Omental fat pad (tissue), 4 donors: Measurements from ENCODE around the gene ZBTB17. TPM values are rescaled to one million over a fixed set of nuclear protein-coding genes. Genes with fewer than 3 reads are reported as not detected.

Source experiments
- ATAC-seq: fragments of 150-250 bp; one replicate; pipeline ENCODE4 v1.9.1; 2016; ENCODE audit warnings: mild to moderate bottlenecking, moderate library complexity; ENCODE audit not compliant: low FRiP score
- DNase-seq: peaks from one replicate; pipeline ENCODE4 v3.0.0-alpha.2; 2019; ENCODE audit warnings: low spot score
- total RNA-seq, 4 donors: library from RNA; depleted of rRNA; stranded (reverse); fragments of >200 nt; gene quantifications; one replicate each; pipeline ENCODE4 v1.1.0, GENCODE V29; 2016
- TF ChIP-seq, protein P1 (sequence below), 3 donors: fragments of 450-650 bp; IDR thresholded peaks; one replicate each; pipeline ENCODE4 v1.5.1; 2016 to 2017; ENCODE audit warnings: antibody characterized with exemption in 3 of 3, mild to moderate bottlenecking in 3 of 3, moderate library complexity in 2 of 3

The ZBTB17 gene
- total RNA-seq, 4 donors from 2014 or later = 20.7 to 53.6 (median 27.8) TPM

DNA sequence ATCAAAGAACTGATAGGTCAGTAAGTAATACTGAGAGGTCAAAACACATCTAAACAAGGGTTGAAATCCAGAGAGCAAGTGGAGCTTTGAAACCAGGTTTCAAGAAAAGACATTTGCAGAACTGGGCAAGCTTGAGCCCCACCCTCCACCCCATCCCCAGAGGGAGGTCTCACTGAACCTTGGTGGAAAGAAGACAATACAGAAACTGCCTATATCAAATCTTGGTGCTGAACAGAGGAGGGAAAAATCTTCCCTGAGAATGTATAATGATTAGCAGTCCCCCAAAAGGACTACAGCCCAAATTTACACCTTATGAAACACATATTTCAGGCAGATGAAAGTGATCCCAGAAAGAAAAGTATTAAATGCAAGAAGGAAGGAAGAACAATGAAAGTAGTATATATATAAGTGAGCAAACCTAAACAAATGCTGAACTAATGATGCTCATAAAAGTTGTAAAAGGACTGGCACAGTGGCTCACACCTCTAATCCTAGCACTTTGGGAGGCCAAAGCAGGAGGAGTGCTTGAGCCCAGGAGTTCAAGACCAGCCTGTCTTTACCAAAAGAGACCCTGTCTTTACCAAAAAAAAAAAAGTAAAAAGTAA, 12.4 kb downstream of the ZBTB17 start:
- DNase-seq (no peak), ATAC-seq (no peak)
- TF ChIP-seq, protein P1, sequence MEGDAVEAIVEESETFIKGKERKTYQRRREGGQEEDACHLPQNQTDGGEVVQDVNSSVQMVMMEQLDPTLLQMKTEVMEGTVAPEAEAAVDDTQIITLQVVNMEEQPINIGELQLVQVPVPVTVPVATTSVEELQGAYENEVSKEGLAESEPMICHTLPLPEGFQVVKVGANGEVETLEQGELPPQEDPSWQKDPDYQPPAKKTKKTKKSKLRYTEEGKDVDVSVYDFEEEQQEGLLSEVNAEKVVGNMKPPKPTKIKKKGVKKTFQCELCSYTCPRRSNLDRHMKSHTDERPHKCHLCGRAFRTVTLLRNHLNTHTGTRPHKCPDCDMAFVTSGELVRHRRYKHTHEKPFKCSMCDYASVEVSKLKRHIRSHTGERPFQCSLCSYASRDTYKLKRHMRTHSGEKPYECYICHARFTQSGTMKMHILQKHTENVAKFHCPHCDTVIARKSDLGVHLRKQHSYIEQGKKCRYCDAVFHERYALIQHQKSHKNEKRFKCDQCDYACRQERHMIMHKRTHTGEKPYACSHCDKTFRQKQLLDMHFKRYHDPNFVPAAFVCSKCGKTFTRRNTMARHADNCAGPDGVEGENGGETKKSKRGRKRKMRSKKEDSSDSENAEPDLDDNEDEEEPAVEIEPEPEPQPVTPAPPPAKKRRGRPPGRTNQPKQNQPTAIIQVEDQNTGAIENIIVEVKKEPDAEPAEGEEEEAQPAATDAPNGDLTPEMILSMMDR (IDR thresholded peaks at IDR 0.05) = no peak

DNA sequence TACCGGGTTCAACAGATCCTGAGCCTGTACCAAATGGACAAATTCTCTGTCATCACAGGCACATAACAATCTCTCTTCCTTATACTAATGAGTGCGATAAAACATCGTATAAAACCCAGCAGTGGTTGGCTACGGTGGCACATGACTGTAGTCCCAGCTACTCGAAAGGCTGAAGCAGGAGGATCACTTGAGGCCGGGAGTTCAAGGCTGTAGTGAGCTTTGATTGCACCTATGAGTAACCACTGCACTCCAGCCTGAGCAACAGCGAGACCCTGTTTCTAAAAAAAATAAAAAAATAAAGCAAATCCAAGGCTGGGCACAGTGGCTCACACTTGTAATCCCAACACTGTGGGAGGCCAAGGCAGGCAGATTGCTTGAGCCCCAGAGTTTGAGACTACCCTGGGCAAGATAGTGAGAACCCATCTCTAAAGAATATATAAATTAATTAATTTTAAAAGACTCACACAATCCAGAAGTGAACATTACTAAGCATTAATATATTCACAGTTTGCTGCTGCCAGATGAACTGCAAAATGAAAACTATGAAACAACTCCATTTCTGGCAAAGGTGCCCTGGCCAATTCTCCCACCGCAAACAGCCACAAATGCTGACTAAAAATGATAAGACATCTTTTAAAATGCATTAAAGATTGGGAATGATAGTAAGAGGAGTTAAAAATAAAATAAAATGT, 13.1 kb downstream of the ZBTB17 start:
- TF ChIP-seq, protein P1 (IDR thresholded peaks at IDR 0.05) = no peak
- ATAC-seq = no peak
- no peak for DNase-seq

DNA sequence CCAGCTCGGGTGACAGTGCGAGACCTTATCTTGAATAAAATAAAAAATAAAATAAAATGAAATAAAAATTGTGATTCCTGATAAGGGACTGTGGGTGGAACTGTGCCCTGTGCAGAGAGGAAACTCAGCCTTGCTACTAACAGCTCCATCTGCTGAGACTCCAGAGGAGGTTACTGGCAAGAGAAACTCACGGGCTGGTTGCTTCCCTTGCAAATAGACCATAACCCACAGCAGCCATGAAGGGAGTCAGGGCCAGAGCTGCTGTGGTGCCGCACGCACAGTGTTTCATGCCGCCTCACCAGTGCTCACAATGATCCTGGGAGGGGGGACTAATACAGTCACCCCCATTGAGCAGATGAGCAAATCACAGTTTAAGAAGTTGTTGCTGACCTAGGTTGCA, 13.7 kb downstream of the ZBTB17 start:
- DNase-seq (no peak), ATAC-seq (no peak)
- TF ChIP-seq, protein P1 (IDR thresholded peaks at IDR 0.05) = no peak

DNA sequence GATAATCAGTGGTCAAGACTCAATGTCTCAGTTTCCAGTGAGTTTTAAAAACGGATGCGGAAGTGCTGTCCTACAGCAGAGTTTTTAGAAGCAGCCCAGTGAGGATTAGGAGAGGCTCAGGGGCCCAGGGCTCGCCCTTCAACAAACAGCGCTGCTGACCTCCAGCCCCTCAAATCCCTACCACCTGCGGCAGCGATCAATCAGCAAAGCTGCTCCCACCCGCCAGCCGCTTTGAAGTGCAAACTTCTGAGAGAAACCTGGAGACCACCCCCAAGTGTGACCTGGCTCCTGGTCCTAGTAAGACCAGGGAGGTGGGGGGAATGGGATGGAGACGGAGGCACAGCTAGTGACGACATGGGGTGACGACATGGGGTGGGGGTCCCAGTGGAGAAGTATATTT, 14.4 kb downstream of the ZBTB17 start:
- no peak for ATAC-seq
- no peak for DNase-seq

DNA sequence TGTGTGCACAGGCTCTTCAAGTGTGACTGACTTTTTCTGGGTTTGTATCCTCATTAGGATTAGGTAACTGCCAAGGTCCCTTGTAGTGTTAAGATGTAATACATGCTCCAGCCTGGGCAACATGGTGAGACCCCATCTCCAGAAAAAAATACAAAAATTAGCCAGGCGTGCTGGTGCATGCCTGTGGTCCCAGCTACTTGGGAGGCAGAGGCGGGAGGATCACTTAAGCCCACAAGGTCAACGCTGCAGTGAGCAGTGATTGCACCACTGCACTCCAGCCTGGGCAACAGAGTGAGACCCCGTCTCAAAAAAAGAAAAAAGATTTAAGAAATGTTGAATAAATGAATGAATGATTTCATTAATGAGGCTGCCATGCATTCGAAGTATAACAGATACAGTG, 15.1 kb downstream of the ZBTB17 start:
- ATAC-seq (no peak), DNase-seq (no peak)
- TF ChIP-seq, protein P1 (IDR thresholded peaks at IDR 0.05) = no peak

More for the DNA sequence above, 14.4 kb downstream of the ZBTB17 start:
- TF ChIP-seq, protein P1 (IDR thresholded peaks at IDR 0.05) = no peak

DNA sequence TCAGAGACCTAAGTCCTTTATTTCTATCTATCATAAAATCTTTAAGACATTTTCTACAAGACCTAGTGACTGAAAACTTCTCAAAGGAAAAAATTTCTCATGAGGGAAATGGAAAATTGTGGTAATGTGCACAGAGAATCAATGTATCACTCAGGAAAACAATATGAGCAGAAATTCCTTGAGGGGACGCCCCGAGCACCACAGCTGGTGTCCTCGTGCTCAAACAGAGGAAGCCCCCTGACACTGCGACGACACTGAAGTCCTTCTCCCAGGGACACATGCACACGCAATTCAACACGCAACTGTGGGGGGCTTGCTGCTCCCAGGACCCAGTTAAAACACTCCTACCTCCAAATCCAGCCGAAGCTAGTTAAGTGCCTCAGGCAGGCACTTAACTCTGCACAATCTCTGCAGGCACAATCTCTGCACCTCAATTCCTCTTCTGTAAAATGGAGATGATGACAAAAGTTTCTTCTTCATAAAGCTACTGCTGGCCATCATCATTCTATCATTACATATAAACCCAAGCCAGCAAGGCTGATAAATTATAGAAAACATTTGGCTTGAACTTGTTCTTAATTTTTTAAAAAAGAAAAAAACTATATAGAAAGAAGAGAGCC, 16.0 kb downstream of the ZBTB17 start:
- ATAC-seq (no peak), DNase-seq (no peak)
- TF ChIP-seq, protein P1 (IDR thresholded peaks at IDR 0.05) = no peak
